ENCODE measurements around the gene KCND2.

The KCND2 gene

GRCh38 chr7:120586571-120586970 is 313.6 kb downstream of the KCND2 start:
- no peak for TF ChIP-seq TCF12 (IDR thresholded peaks at IDR 0.05; ENCODE audit: low read depth)
- TF ChIP-seq ZBTB7A (IDR thresholded peaks at IDR 0.05; ENCODE audit: low read depth) = no peak
- no peak for TF ChIP-seq USF1 (IDR thresholded peaks at IDR 0.05)
- no peak for TF ChIP-seq FOXM1 (IDR thresholded peaks at IDR 0.05; ENCODE audit: borderline replicate concordance, low read depth)
- no peak for TF ChIP-seq TEAD4 (IDR thresholded peaks at IDR 0.05)
- no peak for TF ChIP-seq EP300 (IDR thresholded peaks at IDR 0.05; ENCODE audit: borderline replicate concordance)
- no peak for TF ChIP-seq RAD21 (IDR thresholded peaks at IDR 0.05; ENCODE audit: low read depth)
- TF ChIP-seq CEBPB (IDR thresholded peaks at IDR 0.05) = no peak

GRCh38 chr7:120587243-120587642 is 314.3 kb downstream of the KCND2 start:
- no peak for TF ChIP-seq ZBTB7A (IDR thresholded peaks at IDR 0.05; ENCODE audit: low read depth)
- no peak for TF ChIP-seq REST (IDR thresholded peaks at IDR 0.05; ENCODE audit: low read depth)
- TF ChIP-seq USF1 (IDR thresholded peaks at IDR 0.05) = no peak
- no peak for TF ChIP-seq CEBPB (IDR thresholded peaks at IDR 0.05)

GRCh38 chr7:120588416-120588815 is 315.4 kb downstream of the KCND2 start:
- TF ChIP-seq MAX (IDR thresholded peaks at IDR 0.05) (no peak), NFIC (IDR thresholded peaks at IDR 0.05) (no peak), ZBTB7A (IDR thresholded peaks at IDR 0.05; ENCODE audit: low read depth) (no peak), USF1 (IDR thresholded peaks at IDR 0.05) (no peak), TAF1 (IDR thresholded peaks at IDR 0.05; ENCODE audit: low read depth) (no peak), CEBPB (IDR thresholded peaks at IDR 0.05) (no peak), YY1 (IDR thresholded peaks at IDR 0.05; ENCODE audit: low read depth) (no peak), REST (IDR thresholded peaks at IDR 0.05; ENCODE audit: low read depth) (no peak), RAD21 (IDR thresholded peaks at IDR 0.05; ENCODE audit: low read depth) (no peak), TEAD4 (IDR thresholded peaks at IDR 0.05) (no peak), TCF12 (IDR thresholded peaks at IDR 0.05; ENCODE audit: low read depth) (no peak), EP300 (IDR thresholded peaks at IDR 0.05; ENCODE audit: borderline replicate concordance) (no peak), FOXM1 (IDR thresholded peaks at IDR 0.05; ENCODE audit: borderline replicate concordance, low read depth) (no peak), EGR1 (IDR thresholded peaks at IDR 0.05) (no peak), CREB1 (IDR thresholded peaks at IDR 0.05; ENCODE audit: low read depth) (no peak)

GRCh38 chr7:120588862-120589261 is 315.9 kb downstream of the KCND2 start:
- TF ChIP-seq TAF1 (IDR thresholded peaks at IDR 0.05; ENCODE audit: low read depth) = no peak
- TF ChIP-seq CREB1 (IDR thresholded peaks at IDR 0.05; ENCODE audit: low read depth) = no peak
- no peak for TF ChIP-seq YY1 (IDR thresholded peaks at IDR 0.05; ENCODE audit: low read depth)
- TF ChIP-seq EGR1 (IDR thresholded peaks at IDR 0.05) = no peak
- TF ChIP-seq TEAD4 (IDR thresholded peaks at IDR 0.05) = no peak
- no peak for TF ChIP-seq MAX (IDR thresholded peaks at IDR 0.05)
- TF ChIP-seq REST (IDR thresholded peaks at IDR 0.05; ENCODE audit: low read depth) = no peak
- no peak for TF ChIP-seq NFIC (IDR thresholded peaks at IDR 0.05)
- TF ChIP-seq USF1 (IDR thresholded peaks at IDR 0.05) = no peak
- no peak for TF ChIP-seq EP300 (IDR thresholded peaks at IDR 0.05; ENCODE audit: borderline replicate concordance)
- no peak for TF ChIP-seq RAD21 (IDR thresholded peaks at IDR 0.05; ENCODE audit: low read depth)
- no peak for TF ChIP-seq FOXM1 (IDR thresholded peaks at IDR 0.05; ENCODE audit: borderline replicate concordance, low read depth)
- TF ChIP-seq TCF12 (IDR thresholded peaks at IDR 0.05; ENCODE audit: low read depth) = no peak
- TF ChIP-seq CEBPB (IDR thresholded peaks at IDR 0.05) = no peak
- no peak for TF ChIP-seq ZBTB7A (IDR thresholded peaks at IDR 0.05; ENCODE audit: low read depth)
